NCI-H1105 treated with DMSO at 0.1 percent for 48 hours (cell line): ENCODE results near the gene PARP1.
"Not testable (repeated sequence)": the region's sequence is repeated elsewhere in the genome, so short reads cannot be mapped to it uniquely, and the experiment has no call there.

Experiments
- DNase-seq: peaks from one replicate; lab custom pipeline; 2025; lab: John Stamatoyannopoulos, UW

The PARP1 gene

DNA sequence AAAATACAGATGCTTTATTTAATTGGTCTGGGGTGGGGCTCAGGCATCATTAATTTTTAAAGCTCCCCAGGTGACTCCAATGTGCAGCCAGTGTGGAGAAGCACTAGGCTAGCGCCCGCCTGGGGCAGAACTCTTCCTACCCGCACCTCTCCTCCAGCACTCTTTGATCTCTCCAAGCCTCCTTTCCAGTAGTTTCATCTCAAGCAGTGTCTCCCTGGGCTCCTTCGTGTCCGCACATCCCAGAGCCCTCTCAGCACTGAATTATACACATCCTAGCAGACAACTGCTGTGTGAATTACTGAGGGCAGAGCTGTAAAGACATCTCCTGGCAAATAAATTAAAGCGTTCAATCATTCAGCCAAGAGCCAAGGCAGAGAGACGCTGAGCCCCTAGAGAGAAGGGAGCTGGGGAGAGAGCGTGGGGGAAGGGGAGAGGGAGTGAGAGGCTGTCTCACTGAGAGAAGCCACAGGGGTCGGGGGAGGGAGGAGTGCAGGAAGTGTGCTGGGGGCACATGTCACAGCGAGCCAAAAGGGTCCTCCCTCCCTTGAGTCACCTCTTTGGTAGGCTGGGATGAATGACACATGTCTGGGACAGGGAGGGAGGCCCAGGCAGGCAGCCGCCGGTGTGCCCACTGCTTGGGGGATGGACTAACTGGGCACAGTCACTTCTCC lies 21.0 kb upstream of the PARP1 start:
- no peak for DNase-seq

DNA sequence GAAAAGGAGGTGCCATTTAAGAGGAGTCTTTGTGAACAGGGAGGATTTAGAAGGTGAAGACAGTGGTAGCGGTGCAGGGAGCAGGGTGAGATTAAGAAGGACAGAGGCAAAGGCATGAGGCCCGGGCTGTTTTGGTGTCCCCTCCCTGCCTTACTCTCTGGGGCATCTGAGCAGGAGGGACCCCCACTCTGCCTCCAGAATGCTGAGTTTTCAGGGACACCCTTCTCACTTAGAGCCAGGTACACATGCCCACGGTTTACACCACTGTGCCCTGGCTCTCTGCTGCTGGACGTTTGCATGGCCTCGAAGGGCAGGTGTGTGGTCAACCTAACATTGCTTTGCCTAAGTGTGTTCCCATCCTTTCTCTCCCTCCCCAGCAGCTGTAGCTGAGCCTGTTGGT lies 20.5 kb upstream of the PARP1 start:
- no peak for DNase-seq

DNA sequence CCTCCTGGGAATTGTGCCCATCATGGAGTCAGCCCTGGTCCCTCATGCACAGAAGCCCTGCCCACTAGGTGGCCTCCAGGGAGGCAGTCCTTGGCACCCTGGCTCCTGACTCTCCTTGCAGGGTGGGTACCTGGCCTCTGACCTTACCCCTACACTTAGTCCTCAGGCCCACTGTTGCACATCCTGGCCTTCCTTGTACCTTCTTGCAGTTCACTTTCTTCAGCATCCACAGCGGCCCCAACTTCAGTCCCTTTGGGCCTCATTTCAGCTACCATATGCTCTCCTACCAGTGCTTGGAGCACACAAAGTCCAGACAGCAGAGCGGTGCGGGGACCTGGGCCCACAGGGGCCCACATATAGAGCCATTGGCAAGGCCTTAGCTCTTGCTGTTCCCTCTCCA lies 19.2 kb upstream of the PARP1 start:
- DNase-seq, result no peak

DNA sequence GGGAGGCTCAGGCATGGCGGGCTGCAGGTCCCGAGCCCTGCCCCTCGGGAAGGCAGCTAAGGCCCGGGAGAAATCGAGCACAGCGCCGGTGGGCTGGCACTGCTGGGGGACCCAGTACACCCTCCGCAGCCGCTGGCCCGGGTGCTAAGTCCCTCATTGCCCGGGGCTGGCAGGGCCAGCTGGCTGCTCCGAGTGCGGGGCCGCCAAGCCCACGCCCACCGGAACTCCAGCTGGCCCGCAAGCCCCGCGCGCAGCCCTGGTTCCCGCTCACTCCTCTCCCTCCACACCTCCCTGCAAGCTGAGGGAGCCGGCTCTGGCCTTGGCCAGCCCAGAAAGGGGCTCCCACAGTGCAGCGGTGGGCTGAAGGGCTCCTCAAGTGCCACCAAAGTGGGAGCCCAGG lies 18.5 kb upstream of the PARP1 start:
- not testable (repeated sequence) for DNase-seq

DNA sequence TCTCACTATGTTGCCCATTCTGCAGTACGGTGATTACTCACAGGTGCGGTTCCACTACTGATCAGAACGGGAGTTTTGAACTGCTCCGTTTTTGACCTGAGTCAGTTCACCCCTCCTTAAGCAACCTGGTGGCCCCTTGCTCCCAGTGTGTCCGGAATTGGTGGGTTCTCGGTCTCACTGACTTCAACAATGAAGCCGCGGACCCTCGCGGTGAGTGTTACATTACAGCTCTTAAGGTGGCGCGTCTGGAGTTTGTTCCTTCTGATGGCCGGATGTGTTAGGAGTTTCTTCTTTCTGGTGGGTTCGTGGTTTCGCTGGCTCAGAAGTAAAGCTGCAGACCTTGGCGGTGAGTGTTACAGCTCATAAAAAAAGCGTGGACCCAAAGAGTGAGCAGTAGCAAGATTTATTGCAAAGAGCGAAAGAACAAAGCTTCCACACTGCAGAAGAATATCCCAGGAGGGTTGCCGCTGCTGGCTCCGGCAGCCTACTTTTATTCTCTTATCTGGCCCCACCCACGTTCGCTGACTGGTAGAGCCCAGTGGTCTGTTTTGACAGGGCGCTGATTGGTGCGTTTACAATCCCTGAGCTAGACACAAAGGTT lies 17.6 kb upstream of the PARP1 start:
- DNase-seq, result no peak

DNA sequence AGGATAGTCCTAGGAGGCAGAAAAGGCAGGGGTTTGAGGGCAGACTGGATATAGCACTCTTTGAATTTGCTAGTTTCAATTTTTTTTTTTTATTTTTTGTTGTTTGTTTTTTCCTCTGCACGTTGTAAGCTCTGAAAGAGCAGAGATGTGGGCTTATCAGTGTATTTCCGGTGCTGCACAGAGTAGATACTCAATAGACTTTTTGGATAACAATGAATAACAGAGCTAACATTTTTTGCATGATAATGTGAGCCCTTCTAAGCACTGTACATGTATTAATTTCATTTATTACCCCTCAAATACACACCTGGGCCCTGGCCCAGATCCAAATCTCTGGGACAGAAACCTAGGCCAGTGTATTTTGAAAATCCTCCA lies 17.1 kb upstream of the PARP1 start:
- DNase-seq, result no peak

DNA sequence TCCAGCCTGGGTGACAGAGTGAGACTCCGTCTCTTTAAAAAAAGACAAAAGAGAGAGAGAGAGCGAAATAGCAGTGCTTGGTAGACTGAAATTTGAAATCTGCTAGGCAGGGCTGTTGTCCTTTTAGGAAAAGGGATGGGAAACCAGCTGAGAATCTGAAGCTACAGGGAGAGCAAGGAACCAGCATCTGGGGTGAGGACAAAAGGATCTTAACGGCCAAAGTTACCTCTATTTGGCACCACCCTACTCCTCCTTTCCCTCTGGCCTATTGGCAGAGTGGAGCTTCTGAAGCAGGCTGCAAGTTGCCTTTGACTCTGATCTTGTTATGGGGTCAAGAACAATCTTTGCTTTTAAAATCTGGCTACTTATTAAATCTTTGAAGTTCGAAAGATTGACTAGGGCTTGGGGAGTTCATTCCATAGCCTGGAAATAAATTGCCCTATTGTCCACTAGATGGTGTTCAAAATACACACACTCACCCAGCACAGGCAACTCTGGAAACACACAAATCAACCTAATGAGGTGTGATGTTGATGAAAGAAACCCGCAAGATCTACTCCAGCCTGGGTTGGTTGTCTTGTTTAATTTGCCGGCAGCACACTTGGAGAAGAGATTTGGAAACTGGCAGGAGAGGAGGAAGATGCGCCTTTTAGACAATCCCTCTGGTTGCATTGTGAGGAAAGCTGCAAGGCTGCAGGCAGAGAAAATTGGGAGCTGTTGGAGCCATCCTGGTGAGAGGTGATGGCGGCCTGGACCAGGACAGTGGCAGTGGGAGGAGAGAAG lies 16.5 kb upstream of the PARP1 start:
- DNase-seq, result peak; percentile 19

DNA sequence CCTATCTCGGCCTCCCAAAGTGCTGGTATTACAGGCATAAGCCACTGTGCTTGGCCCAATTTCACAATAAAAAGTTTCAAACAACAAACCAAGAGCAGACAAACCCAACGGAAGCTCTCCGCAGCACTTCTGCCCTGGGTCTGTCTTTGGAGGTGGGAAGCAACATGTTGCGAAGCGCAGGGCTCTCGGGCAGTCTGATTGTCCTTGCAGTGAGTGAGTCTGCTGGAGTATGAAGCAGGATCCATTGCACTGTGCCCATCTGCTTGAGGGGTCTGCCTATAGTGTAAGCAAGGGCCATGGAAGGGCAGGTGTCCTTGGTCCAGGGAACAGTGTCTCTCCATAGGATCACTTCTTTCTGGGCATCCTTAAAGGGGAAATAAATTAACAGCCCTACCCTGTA lies 14.6 kb upstream of the PARP1 start:
- no peak for DNase-seq

DNA sequence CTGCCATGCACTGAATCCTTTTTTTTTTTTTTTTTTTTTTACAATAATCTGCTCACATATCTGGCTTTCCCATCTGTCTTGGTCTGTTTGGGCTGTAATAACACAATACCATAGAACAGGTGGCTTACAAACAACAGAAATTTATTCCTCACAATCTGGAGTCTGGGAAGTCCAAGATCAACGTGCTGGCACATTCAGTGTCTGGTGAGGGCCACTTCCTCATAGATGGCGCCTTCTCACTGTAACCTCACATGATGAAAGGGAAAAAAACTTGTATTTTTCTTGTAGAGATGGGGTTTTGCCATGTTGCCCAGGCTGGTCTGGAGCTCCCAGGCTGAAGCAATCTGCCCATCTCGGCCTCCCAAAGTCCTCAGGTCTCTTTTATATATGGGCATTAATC lies 13.0 kb upstream of the PARP1 start:
- DNase-seq, result no peak

DNA sequence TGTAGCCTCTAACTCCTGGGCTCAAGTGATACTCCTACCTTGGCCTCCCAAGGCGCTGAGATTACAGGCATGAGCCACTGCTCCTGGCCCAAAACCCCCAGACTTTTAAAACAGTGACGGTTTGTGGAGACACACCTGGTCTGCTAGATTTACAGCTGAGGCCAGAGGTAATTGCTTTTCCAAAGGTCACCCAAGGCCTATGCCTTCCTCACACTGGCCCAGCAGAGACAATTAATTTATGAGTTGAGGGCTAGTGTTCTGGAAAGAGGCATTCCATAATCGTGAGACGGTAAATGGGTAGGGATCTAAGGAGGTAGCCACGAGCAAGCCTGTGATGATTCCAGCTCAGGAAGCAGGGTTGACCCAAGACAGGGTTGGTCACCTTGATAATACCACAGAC lies 12.4 kb upstream of the PARP1 start:
- no peak for DNase-seq

DNA sequence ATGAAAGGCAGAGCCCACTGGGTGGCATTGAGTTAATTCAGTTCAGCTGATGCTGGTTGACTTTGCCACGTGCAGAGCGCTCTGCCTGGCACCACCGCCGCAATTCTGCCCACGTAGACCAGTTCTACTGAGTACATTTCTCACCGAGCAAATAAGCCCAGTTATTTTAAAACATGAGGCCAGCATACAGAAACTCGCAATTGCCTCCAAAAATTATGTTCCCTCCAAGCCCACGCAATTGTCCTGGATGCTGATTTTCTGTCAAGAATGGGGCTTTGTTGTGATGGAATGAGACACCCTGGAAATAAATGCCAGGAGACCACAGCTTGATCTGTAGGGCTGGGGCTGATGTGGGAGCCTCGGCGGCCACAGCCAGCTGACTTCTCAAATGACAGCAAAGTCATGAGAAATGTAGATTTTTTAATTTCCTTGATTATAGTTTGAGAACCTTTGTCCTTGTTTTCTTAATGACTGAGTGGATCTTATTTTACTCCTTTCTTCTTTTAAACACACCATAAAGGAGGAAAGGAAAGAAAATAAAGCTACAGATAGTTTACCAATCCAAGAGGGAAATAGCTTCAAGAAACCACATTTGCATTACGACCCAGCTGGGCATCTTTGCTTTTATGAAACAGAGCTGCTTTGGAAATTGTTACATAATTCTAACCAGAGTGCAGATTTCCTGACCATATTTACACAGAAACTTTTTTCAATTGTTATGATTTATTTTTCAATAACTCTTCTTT lies 11.6 kb upstream of the PARP1 start:
- DNase-seq, result no peak

DNA sequence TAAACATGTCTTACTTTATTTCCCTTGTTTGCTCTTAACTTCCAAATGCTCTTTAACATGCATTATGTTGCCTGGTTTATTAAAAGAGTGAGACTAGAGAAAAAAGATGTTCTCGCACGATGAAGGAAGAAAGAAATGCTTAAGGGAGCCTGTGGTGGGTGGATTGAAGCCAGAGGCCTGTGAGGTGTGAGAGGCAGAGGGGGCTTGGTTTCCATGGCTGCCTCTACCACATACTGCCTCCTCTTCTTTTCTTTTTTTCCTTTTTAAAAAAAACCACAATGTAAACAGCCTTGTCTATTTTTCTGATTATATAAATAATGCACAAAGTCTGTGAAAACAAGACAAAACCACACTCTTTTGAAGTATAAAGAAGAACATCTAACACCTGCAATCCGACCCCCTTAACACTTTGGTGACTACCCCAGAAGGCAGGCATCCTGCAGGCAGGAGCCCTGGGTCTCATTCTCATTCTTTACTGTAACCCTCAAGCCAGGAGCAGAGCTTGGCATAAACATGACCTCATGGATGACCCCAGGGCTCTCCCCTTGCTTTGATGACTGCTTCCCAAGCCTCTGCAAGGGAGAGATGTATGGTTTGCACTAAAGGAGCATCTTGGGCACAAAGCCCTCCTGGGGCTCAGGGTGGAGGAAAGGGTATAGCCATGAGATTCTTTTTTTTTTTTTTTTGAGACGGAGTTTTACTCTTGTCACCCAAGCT lies 10.1 kb upstream of the PARP1 start:
- no peak for DNase-seq

DNA sequence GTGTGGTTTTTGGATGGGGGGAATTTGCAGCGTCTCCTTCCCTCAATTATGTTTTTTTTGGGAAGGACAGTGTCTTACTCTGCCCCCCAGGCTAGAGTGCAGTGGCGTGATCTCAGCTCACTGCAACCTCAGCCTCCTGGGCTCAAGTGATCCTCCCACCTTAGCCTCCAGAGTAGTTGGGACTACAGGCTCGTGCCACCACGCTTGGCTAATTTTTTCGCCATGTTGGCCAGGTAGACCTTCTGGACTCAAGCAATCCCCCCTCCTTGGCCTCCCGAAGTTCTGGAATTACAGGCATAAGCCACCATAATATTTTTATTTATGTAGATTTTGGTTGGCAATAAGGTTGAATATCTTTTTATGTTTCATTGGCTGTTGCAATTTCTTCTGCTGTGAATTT lies 9.5 kb upstream of the PARP1 start:
- no peak for DNase-seq

DNA sequence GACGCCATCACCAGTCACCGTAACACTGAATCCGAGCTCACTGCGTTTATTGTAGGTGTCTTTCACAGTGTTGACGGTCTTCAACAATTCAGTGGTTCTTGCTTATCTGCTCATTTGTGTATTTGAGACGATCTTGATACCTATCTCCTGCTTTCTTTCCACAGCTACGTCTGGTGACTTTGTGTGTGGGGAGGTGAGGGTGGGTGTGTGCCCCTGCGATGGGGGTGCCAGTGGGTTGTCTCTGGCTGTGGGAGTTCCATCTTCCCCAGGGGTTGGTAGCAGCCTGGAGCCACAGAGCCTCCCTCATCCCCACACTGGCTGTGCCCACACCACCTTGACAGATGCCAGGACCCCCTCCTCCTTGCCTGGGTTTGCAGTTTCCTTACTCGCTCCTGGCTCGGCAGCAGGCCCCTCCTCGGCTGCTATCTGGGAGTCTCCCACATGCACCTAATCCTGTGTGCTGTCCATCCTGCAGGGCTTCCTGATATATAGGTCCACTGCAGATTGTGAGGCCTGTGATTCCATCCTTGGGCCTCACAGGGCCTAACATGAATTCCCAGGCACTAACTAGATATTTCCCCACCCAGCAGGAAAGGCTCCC lies 6.3 kb upstream of the PARP1 start:
- no peak for DNase-seq

DNA sequence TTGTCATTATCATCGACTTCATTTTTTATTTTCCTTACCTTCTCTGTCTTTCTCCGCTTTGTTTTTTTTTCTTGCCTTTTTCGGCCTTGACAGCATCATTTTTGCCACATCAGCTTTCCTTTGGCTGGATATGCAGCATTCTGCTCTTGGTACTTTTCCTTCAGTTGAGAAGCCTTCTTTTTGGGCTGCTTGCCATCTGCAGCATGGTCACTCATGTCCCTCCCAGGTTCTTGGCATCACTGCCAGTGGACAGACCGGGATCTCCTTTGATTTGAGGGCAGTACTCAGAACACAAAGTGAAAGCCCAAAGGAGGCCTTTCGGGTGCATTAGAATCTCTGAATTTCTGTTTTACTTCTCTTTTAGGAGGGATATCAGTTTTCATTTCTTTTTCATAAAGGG lies 3.7 kb upstream of the PARP1 start:
- no peak for DNase-seq

DNA sequence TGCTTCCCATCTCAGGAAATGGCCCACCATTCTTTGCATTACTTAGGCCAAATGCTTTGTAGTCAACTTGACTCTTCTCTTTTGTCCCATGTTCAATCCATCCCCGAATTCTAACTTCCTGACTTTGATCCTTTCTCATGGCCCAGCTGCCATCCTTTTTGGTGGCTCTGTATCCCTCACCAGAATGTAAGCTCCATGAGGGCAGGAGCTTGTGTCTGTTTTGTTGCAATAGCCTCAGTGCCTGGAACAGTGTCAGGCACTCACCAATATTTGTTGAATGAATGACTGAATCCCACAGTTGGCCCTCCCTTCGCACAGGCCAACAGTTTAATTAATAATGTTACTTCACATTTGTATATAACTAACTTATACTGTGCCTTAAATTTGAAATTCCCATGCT lies 3.1 kb upstream of the PARP1 start:
- DNase-seq, result no peak

DNA sequence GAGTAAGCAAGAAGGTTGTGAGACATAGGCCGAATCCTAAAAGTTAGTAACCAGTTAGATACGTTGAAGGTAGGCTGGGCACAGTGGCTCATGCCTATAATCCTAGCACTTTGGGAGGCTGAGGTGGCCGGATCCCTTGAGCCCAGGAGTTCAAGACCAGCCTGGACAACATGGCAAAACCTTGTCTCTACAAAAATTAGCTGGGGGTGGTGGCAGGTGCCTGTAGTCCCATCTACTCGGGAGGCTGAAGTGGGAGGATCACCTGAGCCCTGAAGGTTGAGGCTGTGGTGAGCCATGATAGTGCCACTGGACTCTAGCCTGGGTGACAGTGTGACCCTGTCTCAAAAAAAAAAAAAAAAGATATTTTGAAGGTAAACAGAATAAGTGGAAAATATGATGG lies 1.5 kb upstream of the PARP1 start:
- DNase-seq, result no peak

DNA sequence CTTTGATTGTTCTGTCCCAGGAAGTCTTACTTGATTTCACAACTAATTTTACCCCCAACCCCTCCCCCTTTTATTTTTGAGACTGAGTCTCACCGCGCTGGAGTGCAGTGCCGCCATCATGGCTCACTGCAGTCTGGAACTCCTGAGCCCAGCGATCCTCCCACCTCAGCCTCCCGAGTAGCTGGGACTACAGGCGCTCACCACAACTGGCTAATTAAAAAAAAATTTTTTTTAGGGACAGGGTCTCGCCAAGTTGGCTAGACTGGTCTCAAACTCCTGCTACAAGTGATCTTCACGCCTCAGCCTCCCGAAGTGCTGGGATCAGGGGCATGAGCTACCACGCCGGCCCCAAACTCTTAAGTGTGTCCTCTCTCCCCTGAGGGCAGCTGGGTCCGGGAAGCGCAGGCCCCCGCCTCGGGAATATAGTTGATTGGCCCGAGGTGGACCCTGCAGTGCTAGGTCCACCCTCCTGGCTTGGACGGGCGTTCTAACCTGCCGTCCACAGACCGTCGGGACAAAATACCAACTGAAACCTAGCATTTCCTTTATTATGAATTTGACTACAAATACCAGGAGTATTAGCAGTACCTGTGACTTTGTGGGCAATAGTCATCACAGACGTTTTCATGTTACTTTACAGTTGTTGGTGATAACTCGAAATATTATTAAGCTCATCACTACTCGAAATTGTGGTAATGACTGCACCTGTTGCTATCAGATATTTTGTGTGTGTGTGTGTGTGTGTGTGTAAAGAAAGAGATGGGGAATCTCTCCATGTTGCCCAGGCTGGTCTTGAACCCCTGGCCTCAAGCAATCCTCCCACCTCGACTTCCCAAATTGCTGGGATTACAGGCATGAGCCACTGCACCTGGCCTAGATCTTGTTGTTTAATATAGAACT lies 642 bp upstream of the PARP1 start:
- no peak for DNase-seq

DNA sequence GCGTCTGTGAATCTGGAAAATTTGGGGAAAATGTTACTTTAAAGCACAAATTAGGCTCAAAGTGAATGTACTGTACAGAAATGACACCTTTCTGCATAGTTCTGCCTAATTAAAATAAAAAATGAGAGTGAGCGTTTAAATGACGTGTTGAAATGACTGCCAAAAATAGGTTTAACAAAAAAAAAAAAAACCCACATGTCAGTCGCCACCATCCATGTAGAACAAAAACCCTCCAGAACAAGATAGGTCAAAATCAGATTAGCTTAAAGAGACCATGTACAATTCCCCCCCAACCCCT lies 745 bp downstream of the PARP1 start:
- no peak for DNase-seq

DNA sequence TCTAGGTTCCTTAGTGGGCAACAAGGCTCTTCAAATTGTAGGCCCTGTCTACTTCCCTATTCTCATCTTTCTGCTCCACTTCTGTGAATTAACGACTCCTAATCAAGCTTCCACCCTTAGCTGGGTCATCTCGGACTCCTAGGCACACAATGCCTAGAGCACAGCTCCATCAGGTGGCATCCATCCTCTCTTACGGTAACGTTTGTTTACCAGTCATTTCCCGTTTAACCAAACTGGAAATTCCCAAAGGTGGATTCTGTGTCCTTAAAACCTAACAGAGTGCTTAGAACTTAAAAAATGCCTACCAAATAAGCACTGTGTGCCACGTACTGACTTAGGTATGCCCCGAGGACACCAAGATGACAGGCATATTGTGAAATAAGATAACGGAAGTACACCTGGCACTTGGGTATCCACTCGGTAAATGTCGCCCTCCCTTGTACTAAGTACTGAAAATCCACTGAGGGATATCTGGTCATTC lies 1.5 kb downstream of the PARP1 start:
- no peak for DNase-seq
